GM12892 (cell line): ENCODE measurements around the gene LRP8.

Source experiments
- POLR2A ChIP-seq: IDR thresholded peaks from 2 replicates; pipeline ENCODE4 v1.6.1; 2011; ENCODE audit warnings: low read depth, low read length, control low read depth
- TAF1 ChIP-seq: IDR thresholded peaks from 2 replicates; pipeline ENCODE4 v1.6.1; 2011; ENCODE audit warnings: low read depth, mild to moderate bottlenecking, control low read depth, low read length, borderline replicate concordance

DNA sequence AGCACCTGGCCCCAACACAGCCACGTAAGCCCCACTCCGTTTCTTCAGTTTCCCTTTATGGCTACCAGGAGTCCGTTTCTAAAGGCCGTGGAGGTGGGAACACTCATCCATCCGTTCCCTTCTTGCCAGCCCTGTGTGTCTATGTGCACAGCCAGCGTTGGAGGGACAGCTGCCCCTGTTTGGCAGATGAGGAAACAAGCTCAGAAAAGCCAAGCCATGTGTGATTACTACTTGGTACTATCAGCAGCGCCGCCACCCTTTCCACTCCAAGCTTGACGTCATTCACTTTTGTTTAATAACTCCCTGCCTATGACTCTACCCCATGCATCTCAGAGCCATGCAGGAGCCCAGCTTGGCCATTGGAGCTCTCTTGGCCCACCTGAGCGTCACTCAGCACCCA lies 3.5 kb downstream of the LRP8 start:
- TF ChIP-seq TAF1 = no peak
- TF ChIP-seq POLR2A = no peak
